ENCODE results near the gene CHAT. TPM values are rescaled to one million over a fixed set of nuclear protein-coding genes. Genes with fewer than 3 reads are reported as not detected.

The CHAT gene
- polyA plus RNA-seq, 2 of the 4 experiments (the other 2 are of a cell fraction), result not detected

DNA sequence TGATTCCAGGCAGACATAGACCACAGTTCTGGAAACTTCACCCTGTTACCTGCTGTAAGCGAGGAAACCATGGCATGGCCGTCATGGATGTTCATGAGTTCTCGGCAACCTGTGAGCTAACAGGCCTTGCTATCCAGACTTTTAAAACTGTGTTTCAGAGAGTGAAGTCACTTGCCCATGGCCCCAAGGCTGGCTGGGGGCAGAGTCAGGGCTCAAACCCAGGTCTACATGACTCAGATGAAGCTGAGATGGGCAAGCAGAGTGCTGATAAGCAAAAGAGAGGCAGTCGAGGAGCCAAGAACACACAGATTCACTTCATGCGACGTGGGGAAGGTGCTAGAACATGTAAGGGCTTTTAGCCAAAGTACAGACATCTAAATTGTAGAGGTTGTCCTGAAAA lies 97.1 kb downstream of the CHAT start:
- CTCF ChIA-PET, result no interaction called here
- ATAC-seq (no peak), FAIRE-seq (no peak), DNase-seq (ENCODE audit: low read depth in 1 of 2, low spot score in 1 of 2) (no peak)
- TF ChIP-seq CHD2 (IDR thresholded peaks at IDR 0.05; ENCODE audit: low read length, partially characterized antibody), result no peak
- TF ChIP-seq NFE2L2 (conservative IDR thresholded peaks at IDR 0.05; ENCODE audit: low read length), result no peak
- TF ChIP-seq POLR2AphosphoS2 (conservative IDR thresholded peaks at IDR 0.05; ENCODE audit: low read length), result no peak
- TF ChIP-seq ZFP36 (IDR thresholded peaks at IDR 0.05; ENCODE audit: borderline replicate concordance, partially characterized antibody), result no peak
- TF ChIP-seq HMGXB4 (CRISPR knock-in tag; IDR thresholded peaks at IDR 0.05; ENCODE audit: borderline replicate concordance), result no peak
- TF ChIP-seq CHD4 (IDR thresholded peaks at IDR 0.05; ENCODE audit: borderline replicate concordance), result no peak
- TF ChIP-seq RNF2 (IDR thresholded peaks at IDR 0.05; ENCODE audit: borderline replicate concordance, low read depth), result no peak
- 29% methylated on average over 6 of the region's 6 CpGs for WGBS (ENCODE audit: missing lambda C conversion rate)
- Histone ChIP-seq H3K27ac (no peak overlapping the region), H3K9me3 (no peaks in the 10 kb centered on the region), H3K4me3 (no peak overlapping the region), H3K4me1 (no peaks in the 10 kb centered on the region), H3K4me2 (no peak overlapping the region)
- POLR2A ChIA-PET, result no interaction called here

DNA sequence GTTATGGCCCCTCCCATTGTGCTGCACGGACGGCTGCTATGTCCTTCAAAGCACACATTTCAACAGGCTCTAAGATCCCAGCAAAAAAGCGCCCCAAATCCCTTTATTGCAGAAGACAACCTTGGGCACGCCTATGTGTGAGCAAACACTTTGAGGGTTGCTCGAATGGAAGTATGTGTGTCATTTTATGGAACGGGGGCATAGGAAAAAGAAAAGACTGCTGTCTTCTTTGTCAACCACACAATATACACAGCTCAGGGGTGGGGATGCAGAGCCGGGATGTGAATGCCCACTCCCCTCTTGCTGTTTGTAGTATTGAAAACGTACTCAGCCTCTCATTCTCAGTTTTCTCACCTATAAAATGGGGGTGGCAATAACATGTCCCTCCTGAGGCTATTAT lies 97.6 kb downstream of the CHAT start:
- no peak overlapping the region for H3K27ac ChIP-seq
- TF ChIP-seq, protein P1, sequence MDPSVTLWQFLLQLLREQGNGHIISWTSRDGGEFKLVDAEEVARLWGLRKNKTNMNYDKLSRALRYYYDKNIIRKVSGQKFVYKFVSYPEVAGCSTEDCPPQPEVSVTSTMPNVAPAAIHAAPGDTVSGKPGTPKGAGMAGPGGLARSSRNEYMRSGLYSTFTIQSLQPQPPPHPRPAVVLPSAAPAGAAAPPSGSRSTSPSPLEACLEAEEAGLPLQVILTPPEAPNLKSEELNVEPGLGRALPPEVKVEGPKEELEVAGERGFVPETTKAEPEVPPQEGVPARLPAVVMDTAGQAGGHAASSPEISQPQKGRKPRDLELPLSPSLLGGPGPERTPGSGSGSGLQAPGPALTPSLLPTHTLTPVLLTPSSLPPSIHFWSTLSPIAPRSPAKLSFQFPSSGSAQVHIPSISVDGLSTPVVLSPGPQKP (IDR thresholded peaks at IDR 0.05; ENCODE audit: low read depth, low read length), result no peak
- TF ChIP-seq HDAC2 (IDR thresholded peaks at IDR 0.05) (no peak), MYC (IDR thresholded peaks at IDR 0.05; ENCODE audit: borderline replicate concordance, low read length) (no peak), ESRRA (IDR thresholded peaks at IDR 0.05; ENCODE audit: borderline replicate concordance, low read length) (no peak), FOSL2 (IDR thresholded peaks at IDR 0.05) (no peak), FOSL2 (CRISPR knock-in tag; IDR thresholded peaks at IDR 0.05) (no peak), ZFP36 (IDR thresholded peaks at IDR 0.05; ENCODE audit: borderline replicate concordance, partially characterized antibody) (no peak), CHD4 (IDR thresholded peaks at IDR 0.05; ENCODE audit: borderline replicate concordance) (no peak), HEYL (CRISPR knock-in tag; IDR thresholded peaks at IDR 0.05) (no peak), EHF (CRISPR knock-in tag; IDR thresholded peaks at IDR 0.05) (no peak), CBX8 (IDR thresholded peaks at IDR 0.05) (no peak), TFCP2L1 (CRISPR knock-in tag; IDR thresholded peaks at IDR 0.05) (no peak), NFE2L2 (conservative IDR thresholded peaks at IDR 0.05; ENCODE audit: low read length) (no peak), CBX2 (IDR thresholded peaks at IDR 0.05; ENCODE audit: borderline replicate concordance, low read depth) (no peak), NPAS2 (CRISPR knock-in tag; IDR thresholded peaks at IDR 0.05; ENCODE audit: borderline replicate concordance) (no peak), ATOH8 (CRISPR knock-in tag; IDR thresholded peaks at IDR 0.05; ENCODE audit: low read depth) (no peak), HOXB5 (CRISPR knock-in tag; IDR thresholded peaks at IDR 0.05) (no peak)
- TF ChIP-seq, protein P2, sequence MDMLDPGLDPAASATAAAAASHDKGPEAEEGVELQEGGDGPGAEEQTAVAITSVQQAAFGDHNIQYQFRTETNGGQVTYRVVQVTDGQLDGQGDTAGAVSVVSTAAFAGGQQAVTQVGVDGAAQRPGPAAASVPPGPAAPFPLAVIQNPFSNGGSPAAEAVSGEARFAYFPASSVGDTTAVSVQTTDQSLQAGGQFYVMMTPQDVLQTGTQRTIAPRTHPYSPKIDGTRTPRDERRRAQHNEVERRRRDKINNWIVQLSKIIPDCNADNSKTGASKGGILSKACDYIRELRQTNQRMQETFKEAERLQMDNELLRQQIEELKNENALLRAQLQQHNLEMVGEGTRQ (IDR thresholded peaks at IDR 0.05), result no peak
- TF ChIP-seq, protein P3, sequence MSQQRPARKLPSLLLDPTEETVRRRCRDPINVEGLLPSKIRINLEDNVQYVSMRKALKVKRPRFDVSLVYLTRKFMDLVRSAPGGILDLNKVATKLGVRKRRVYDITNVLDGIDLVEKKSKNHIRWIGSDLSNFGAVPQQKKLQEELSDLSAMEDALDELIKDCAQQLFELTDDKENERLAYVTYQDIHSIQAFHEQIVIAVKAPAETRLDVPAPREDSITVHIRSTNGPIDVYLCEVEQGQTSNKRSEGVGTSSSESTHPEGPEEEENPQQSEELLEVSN (IDR thresholded peaks at IDR 0.05; ENCODE audit: borderline replicate concordance, low read depth), result no peak
- TF ChIP-seq, protein P4, sequence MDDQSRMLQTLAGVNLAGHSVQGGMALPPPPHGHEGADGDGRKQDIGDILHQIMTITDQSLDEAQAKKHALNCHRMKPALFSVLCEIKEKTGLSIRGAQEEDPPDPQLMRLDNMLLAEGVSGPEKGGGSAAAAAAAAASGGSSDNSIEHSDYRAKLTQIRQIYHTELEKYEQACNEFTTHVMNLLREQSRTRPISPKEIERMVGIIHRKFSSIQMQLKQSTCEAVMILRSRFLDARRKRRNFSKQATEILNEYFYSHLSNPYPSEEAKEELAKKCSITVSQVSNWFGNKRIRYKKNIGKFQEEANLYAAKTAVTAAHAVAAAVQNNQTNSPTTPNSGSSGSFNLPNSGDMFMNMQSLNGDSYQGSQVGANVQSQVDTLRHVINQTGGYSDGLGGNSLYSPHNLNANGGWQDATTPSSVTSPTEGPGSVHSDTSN (IDR thresholded peaks at IDR 0.05), result no peak
- no peaks in the 10 kb centered on the region for H3K9me3 ChIP-seq
- POLR2A ChIA-PET, result no interaction called here
- no peak for FAIRE-seq
- DNase-seq (ENCODE audit: low read depth in 1 of 2, low spot score in 1 of 2), result no peak
- H3K4me1 ChIP-seq, result no peaks in the 10 kb centered on the region
- no peak for ATAC-seq
- 24% methylated on average over 8 of the region's 8 CpGs for WGBS (ENCODE audit: missing lambda C conversion rate)
- H3K4me3 ChIP-seq, result no peak overlapping the region
- no peak overlapping the region for H3K4me2 ChIP-seq
- CTCF ChIA-PET, result no interaction called here

All from A549 (cell line).